Breast epithelium (tissue), 4 donors: ENCODE results near the gene EHMT1. TPM values are rescaled to one million over a fixed set of nuclear protein-coding genes. Genes with fewer than 3 reads are reported as not detected.

Source experiments
- DNase-seq, 2 donors: peaks; one replicate each; pipeline ENCODE4 v3.0.0-alpha.2; 2019; ENCODE audit warnings: low spot score in 2 of 2
- H3K27ac ChIP-seq, 2 donors: fragments of 200-600 bp; sonication (generic) in 1 of 2; one replicate each; pipeline ENCODE4 v1.5.1; 2016 to 2019; ENCODE audit warnings: mild to moderate bottlenecking in 1 of 2
- H3K27me3 ChIP-seq, 2 donors: fragments of 200-600 bp; sonication (generic) in 1 of 2; one replicate each; pipeline versions ENCODE4 v1.5.1 to v1.6.0; 2017 to 2019; ENCODE audit warnings: control low read depth in 1 of 2, mild to moderate bottlenecking in 1 of 2
- H3K36me3 ChIP-seq: fragments of 200-600 bp; one replicate; pipeline ENCODE4 v1.5.1; 2019
- H3K4me1 ChIP-seq, 2 donors: fragments of 200-600 bp; sonication (generic); one replicate each; pipeline ENCODE4 v1.5.1; 2016 to 2019; ENCODE audit warnings: control low read depth in 1 of 2
- H3K4me3 ChIP-seq, 3 donors: fragments of 200-600 bp; sonication (generic); 1 replicate in 2 of 3; 2 replicates in 1 of 3; pipeline ENCODE4 v1.5.1; 2016 to 2019; ENCODE audit warnings: mild to moderate bottlenecking in 3 of 3, moderate library complexity in 2 of 3
- H3K9me3 ChIP-seq, 2 donors: fragments of 200-600 bp; sonication (generic) in 1 of 2; one replicate each; pipeline ENCODE4 v1.5.1; 2016 to 2019; ENCODE audit warnings: control low read depth in 1 of 2
- CTCF ChIP-seq, 3 donors: fragments of 450-650 bp; IDR thresholded peaks; one replicate each; pipeline ENCODE4 v1.5.1; 2016 to 2017; ENCODE audit warnings: antibody characterized with exemption in 3 of 3, mild to moderate bottlenecking in 3 of 3, moderate library complexity in 3 of 3
- POLR2A ChIP-seq: fragments of 450-650 bp; IDR thresholded peaks from one replicate; pipeline ENCODE4 v1.6.1; 2016; ENCODE audit warnings: antibody characterized with exemption, mild to moderate bottlenecking, moderate library complexity
- POLR2AphosphoS5 ChIP-seq, 3 donors: sonication (generic); formaldehyde crosslinking; IDR thresholded peaks; one replicate each; pipeline ENCODE4 v1.6.1; 2017; ENCODE audit warnings: antibody characterized with exemption in 3 of 3
- intact Hi-C: fragments of 100-400 bp; cut with DNase I; formaldehyde crosslinking; loops from one replicate; pipeline ENCODE4 v1.15.1; 2023; ENCODE audit warnings: low total_unique reads
- total RNA-seq, 3 donors: library from RNA; depleted of rRNA; stranded (reverse); fragments of >200 nt; gene quantifications; one replicate each; pipeline ENCODE4 v1.1.0, GENCODE V29; 2016

Gene EHMT1
- total RNA-seq, 3 donors from 2014 or later: 63.7 to 113 (median 91.2) TPM

- no peak overlapping the region for H3K4me3 ChIP-seq
- no peaks in the 10 kb centered on the region for H3K9me3 ChIP-seq
- no peak for DNase-seq
- no peak for TF ChIP-seq CTCF (IDR thresholded peaks at IDR 0.05)
- TF ChIP-seq POLR2AphosphoS5 (IDR thresholded peaks at IDR 0.05): no peak
- TF ChIP-seq POLR2A: no peak
- no peaks in the 10 kb centered on the region for H3K27me3 ChIP-seq
- intact Hi-C loops: no loop called here
- no peaks in the 10 kb centered on the region for H3K4me1 ChIP-seq
- H3K27ac ChIP-seq: no peak overlapping the region
- H3K36me3 ChIP-seq: no peaks in the 10 kb centered on the region
Measured at GRCh38 chr9:137781906-137782585, 163.2 kb downstream of the EHMT1 start.

GRCh38 chr9:137783521-137783920, 164.7 kb downstream of the EHMT1 start:
- Histone ChIP-seq H3K36me3 (no peaks in the 10 kb centered on the region), H3K27ac (no peak overlapping the region), H3K4me1 (no peaks in the 10 kb centered on the region), H3K9me3 (no peaks in the 10 kb centered on the region), H3K27me3 (no peaks in the 10 kb centered on the region), H3K4me3 (no peak overlapping the region)
- TF ChIP-seq CTCF (IDR thresholded peaks at IDR 0.05) (no peak), POLR2AphosphoS5 (IDR thresholded peaks at IDR 0.05) (no peak), POLR2A (no peak)
- no peak for DNase-seq
- intact Hi-C loops: no loop called here

- intact Hi-C loops: no loop called here
- DNase-seq: no peak
- Histone ChIP-seq H3K27me3 (no peaks in the 10 kb centered on the region), H3K4me1 (no peaks in the 10 kb centered on the region), H3K9me3 (no peaks in the 10 kb centered on the region), H3K4me3 (no peak overlapping the region), H3K36me3 (no peaks in the 10 kb centered on the region), H3K27ac (no peak overlapping the region)
- TF ChIP-seq POLR2A (no peak), POLR2AphosphoS5 (IDR thresholded peaks at IDR 0.05) (no peak), CTCF (IDR thresholded peaks at IDR 0.05) (no peak)
Measured at GRCh38 chr9:137784046-137784445, 165.2 kb downstream of the EHMT1 start.

- H3K9me3 ChIP-seq: no peaks in the 10 kb centered on the region
- H3K36me3 ChIP-seq: no peaks in the 10 kb centered on the region
- no peaks in the 10 kb centered on the region for H3K4me1 ChIP-seq
- H3K27me3 ChIP-seq: no peaks in the 10 kb centered on the region
- DNase-seq: no peak
- intact Hi-C loops: no loop called here
- H3K4me3 ChIP-seq: no peak overlapping the region
- TF ChIP-seq CTCF (IDR thresholded peaks at IDR 0.05) (no peak), POLR2A (no peak), POLR2AphosphoS5 (IDR thresholded peaks at IDR 0.05) (no peak)
- H3K27ac ChIP-seq: no peak overlapping the region
Measured at GRCh38 chr9:137784641-137785513, 166.1 kb downstream of the EHMT1 start.

GRCh38 chr9:137785704-137786161, 166.9 kb downstream of the EHMT1 start:
- Histone ChIP-seq H3K9me3 (no peaks in the 10 kb centered on the region), H3K27ac (no peak overlapping the region), H3K36me3 (no peaks in the 10 kb centered on the region), H3K4me1 (no peaks in the 10 kb centered on the region), H3K27me3 (no peaks in the 10 kb centered on the region), H3K4me3 (no peak overlapping the region)
- intact Hi-C loops: no loop called here
- TF ChIP-seq CTCF (IDR thresholded peaks at IDR 0.05) (no peak), POLR2AphosphoS5 (IDR thresholded peaks at IDR 0.05) (no peak), POLR2A (no peak)
- DNase-seq: no peak
